Measurements from ENCODE around the gene APOBEC4.
"Not testable (repeated sequence)": the region's sequence is repeated elsewhere in the genome, so short reads cannot be mapped to it uniquely, and the experiment has no call there.

APOBEC4 gene

DNA sequence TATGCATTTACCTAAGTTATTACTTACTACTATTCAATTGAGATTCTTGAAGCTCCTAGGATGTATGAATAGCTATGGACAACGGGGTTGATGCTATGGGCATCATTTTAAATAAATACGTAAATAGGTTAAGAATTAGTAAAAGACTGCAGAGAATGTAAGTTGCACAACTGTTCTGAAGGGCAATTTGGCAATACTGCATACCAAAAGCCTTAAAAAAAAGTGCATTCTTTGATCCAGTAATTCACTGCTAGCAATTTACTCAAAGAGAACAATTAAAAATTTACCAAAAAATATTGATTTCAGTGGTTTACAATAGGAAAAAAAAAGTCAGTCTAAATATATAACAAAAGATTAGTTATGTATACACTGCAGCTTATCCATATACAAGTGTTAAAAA lies 21.0 kb downstream of the APOBEC4 start:
- no peak for TF ChIP-seq CTCF (conservative IDR thresholded peaks at IDR 0.05; ENCODE audit: control insufficient read depth, insufficient read depth, low read depth, low read length)
- DNase-seq (ENCODE audit: low read depth), result peak; percentile 74
- peak overlapping the region; percentile 85 for H3K4me3 ChIP-seq (ENCODE audit: control insufficient read depth, low read depth, low read length)

DNA sequence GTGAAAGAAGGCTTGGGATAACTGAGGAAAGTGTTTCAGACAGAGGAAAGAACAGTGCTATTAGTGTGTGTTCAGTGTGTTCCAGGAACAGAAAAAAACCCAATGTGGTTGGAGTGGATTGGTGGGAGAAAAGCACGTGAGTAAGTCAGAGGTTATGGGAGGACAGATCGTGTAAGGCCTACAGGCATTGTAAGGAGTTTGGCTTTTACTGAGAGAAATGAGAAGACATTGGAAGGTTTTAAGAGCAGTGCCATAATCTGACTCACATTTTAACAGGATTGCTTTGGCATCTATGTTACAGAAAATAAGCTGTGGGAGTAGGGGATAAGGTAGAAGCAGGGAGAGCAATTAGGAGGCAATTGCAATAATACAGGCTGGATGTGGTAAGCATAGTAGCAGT lies 22.4 kb downstream of the APOBEC4 start:
- no peak for TF ChIP-seq CTCF (conservative IDR thresholded peaks at IDR 0.05; ENCODE audit: control insufficient read depth, insufficient read depth, low read depth, low read length)
- H3K4me3 ChIP-seq (ENCODE audit: control insufficient read depth, low read depth, low read length), result no peak overlapping the region
- DNase-seq (ENCODE audit: low read depth), result peak; percentile 76

DNA sequence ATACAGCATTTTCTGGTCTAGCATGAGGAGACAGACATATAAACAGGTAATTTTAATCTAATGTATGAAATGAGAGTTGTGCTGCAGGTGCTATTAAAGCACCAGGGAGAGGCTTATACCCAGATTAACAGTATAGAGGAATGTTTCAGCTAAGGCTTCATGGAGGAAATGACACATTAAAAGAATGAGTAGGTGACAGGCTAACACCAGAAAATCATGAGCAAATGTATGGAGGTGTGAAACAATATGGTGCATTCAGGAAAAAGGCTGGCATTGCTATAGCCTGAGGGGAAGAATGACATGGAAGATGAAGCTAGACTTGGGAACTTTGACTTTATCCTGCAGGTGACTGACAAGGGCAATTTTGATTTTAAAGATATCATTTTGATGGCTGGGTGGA lies 24.6 kb downstream of the APOBEC4 start:
- DNase-seq (ENCODE audit: low read depth), result no peak
- no peak overlapping the region for H3K4me3 ChIP-seq (ENCODE audit: control insufficient read depth, low read depth, low read length)
- no peak for TF ChIP-seq CTCF (conservative IDR thresholded peaks at IDR 0.05; ENCODE audit: control insufficient read depth, insufficient read depth, low read depth, low read length)

- not testable (repeated sequence) for H3K4me3 ChIP-seq (ENCODE audit: control insufficient read depth, low read depth, low read length); DNase-seq (ENCODE audit: low read depth)
These were observed 26.9 kb downstream of the APOBEC4 start for GRCh38 chr1:183626236-183626635.

- no peak overlapping the region for H3K4me3 ChIP-seq (ENCODE audit: control insufficient read depth, low read depth, low read length)
These were observed 30.0 kb downstream of the APOBEC4 start for GRCh38 chr1:183622884-183623785.

DNA sequence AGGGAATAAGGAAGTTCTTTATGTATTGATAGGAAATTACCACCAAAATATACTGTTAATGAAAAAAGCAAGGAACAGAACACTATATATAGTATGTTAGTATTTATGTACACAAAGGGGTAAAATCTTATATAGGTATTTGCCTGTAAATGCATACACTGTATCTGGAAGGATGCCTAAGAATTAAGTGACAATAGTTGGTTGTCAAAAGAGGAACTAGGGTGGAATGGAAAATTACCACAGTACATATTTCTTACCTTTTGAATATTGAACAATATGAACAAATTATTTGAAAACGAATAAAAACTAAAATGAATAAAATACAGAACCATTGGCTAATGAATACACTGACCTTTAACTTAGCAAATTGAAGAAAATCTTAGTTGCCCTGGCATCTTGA lies 31.1 kb downstream of the APOBEC4 start:
- no peak overlapping the region for H3K4me3 ChIP-seq (ENCODE audit: control insufficient read depth, low read depth, low read length)
- TF ChIP-seq CTCF (conservative IDR thresholded peaks at IDR 0.05; ENCODE audit: control insufficient read depth, insufficient read depth, low read depth, low read length), result no peak
- DNase-seq (ENCODE audit: low read depth), result no peak

More at GRCh38 chr1:183622884-183623785, 30.0 kb downstream of the APOBEC4 start:
- TF ChIP-seq CTCF (conservative IDR thresholded peaks at IDR 0.05; ENCODE audit: control insufficient read depth, insufficient read depth, low read depth, low read length), result peak; percentile 55
- peak; percentile 70 for DNase-seq (ENCODE audit: low read depth)

DNA sequence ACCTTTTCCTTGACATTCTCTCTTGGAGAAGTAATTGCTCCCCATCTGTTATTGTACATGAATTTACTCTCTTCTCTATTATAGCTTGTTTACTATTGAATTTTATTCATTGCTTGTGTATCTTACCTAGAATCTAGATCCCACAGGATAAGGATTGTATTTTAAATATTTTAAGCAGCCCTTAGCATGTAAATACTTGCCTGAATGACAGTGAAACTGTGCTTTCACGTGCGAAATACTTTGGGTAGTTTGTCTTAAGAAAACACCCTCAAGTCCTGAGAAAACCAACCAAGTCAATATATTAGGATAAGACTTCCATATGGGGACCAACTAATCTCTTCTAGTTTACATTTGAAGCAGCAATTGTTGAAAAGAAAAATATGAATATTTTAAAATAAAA lies 32.8 kb downstream of the APOBEC4 start:
- DNase-seq (ENCODE audit: low read depth), result no peak
- no peak for TF ChIP-seq CTCF (conservative IDR thresholded peaks at IDR 0.05; ENCODE audit: control insufficient read depth, insufficient read depth, low read depth, low read length)
- H3K4me3 ChIP-seq (ENCODE audit: control insufficient read depth, low read depth, low read length), result no peak overlapping the region

Data from fibroblast of mammary gland (primary cell).